Measurements from ENCODE around the gene ENOSF1. TPM values are rescaled to one million over a fixed set of nuclear protein-coding genes. Genes with fewer than 3 reads are reported as not detected.

ENOSF1 gene
- total RNA-seq, 1 donor: 49.5 TPM

DNA sequence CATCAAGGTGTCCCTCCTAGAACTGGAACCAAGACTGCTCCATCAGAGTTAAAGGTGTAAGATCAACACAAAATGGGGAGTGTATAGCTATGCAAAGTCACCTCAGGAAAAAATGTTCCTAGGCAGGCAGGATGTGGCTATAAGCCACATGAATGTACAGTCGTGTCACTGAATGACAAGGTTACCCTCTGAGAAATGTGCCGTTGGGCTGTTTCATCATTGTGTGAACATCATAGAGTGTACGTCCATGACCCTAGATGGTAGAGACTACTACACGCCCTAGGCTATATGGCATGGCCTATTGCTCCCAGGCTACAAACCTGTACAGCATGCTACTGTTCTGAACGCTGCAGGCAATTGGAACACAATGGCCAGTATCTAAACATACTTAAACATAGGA is 30.4 kb downstream of the ENOSF1 start:
- no peak for DNase-seq (ENCODE audit: low read depth)
- TF ChIP-seq, protein P1, sequence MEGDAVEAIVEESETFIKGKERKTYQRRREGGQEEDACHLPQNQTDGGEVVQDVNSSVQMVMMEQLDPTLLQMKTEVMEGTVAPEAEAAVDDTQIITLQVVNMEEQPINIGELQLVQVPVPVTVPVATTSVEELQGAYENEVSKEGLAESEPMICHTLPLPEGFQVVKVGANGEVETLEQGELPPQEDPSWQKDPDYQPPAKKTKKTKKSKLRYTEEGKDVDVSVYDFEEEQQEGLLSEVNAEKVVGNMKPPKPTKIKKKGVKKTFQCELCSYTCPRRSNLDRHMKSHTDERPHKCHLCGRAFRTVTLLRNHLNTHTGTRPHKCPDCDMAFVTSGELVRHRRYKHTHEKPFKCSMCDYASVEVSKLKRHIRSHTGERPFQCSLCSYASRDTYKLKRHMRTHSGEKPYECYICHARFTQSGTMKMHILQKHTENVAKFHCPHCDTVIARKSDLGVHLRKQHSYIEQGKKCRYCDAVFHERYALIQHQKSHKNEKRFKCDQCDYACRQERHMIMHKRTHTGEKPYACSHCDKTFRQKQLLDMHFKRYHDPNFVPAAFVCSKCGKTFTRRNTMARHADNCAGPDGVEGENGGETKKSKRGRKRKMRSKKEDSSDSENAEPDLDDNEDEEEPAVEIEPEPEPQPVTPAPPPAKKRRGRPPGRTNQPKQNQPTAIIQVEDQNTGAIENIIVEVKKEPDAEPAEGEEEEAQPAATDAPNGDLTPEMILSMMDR (IDR thresholded peaks at IDR 0.05; ENCODE audit: insufficient read depth, low read length): no peak
- no peak overlapping the region for H3K4me3 ChIP-seq (ENCODE audit: low read depth, low read length)

DNA sequence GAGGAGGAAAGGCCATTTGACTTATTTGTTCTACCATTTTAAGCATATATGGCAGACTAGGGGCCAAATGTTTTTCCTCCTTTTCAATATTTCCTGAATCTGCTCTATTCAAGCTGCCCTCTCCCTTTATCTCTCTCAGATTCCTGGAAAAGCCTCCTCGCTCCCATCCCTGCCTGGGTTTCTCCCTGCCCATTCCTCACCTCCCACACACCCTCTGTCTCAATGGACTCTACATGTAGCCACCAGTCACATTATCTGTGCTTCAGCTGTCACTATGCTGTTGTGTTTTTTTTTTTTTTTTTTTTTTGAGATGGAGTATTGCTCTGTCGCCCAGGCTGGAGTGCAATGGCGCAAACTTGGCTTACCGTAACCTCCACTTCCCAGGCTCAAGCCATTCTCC is 32.0 kb downstream of the ENOSF1 start:
- TF ChIP-seq, protein P1 (IDR thresholded peaks at IDR 0.05; ENCODE audit: insufficient read depth, low read length): no peak
- no peak overlapping the region for H3K4me3 ChIP-seq (ENCODE audit: low read depth, low read length)
- DNase-seq (ENCODE audit: low read depth): no peak

DNA sequence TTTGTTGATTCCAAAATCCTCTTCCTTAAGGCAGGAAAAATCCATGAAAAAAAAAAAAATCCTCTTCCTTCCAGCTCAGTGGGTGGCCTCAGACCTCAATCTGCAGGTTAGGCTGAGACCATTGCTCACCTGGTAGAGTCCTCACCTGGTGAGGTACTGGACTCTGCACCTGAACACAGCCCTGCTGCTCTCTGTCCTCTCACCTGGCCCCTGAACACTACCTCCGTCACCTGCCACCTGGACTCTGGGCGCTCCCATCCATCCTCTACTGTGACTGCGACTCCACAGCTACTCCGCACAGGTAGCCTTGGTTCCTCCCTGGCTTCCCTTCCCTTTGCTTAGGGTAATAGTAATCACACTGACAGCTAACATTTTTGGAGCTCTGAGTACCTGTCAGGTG is 32.9 kb downstream of the ENOSF1 start:
- no peak for DNase-seq (ENCODE audit: low read depth)
- H3K4me3 ChIP-seq (ENCODE audit: low read depth, low read length): no peak overlapping the region
- TF ChIP-seq, protein P1 (IDR thresholded peaks at IDR 0.05; ENCODE audit: insufficient read depth, low read length): no peak

GRCh38 chr18:678482-679182 is 33.8 kb downstream of the ENOSF1 start:
- TF ChIP-seq, protein P1 (IDR thresholded peaks at IDR 0.05; ENCODE audit: insufficient read depth, low read length): no peak
- no peak for DNase-seq (ENCODE audit: low read depth)
- no peak overlapping the region for H3K4me3 ChIP-seq (ENCODE audit: low read depth, low read length)

DNA sequence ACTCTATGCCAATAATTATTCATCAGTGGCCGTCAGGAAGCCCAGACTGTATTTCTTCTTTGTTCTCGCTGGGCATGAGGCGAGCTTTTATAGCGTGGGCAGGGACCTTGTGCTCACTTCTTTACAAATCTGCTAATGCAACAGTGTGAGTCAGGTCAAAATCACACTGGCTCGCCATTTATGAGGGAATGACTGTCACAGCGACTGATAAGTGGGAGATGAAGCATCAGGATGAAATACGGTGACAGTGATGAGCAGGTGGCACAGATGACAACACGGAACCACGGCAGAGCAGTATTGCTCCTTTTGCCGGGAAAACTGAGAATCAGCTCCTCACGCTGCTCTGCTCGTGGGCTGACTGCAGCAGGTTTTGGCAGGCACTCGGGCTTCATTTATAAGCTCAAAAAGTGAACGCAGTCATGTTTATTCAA is 34.5 kb downstream of the ENOSF1 start:
- H3K4me3 ChIP-seq (ENCODE audit: low read depth, low read length): no peak overlapping the region
- TF ChIP-seq, protein P1 (IDR thresholded peaks at IDR 0.05; ENCODE audit: insufficient read depth, low read length): no peak
- no peak for DNase-seq (ENCODE audit: low read depth)

- TF ChIP-seq, protein P1 (IDR thresholded peaks at IDR 0.05; ENCODE audit: insufficient read depth, low read length): no peak
- DNase-seq (ENCODE audit: low read depth): no peak
- no peak overlapping the region for H3K4me3 ChIP-seq (ENCODE audit: low read depth, low read length)
Observed at GRCh38 chr18:677145-677544, 35.3 kb downstream of the ENOSF1 start.

DNA sequence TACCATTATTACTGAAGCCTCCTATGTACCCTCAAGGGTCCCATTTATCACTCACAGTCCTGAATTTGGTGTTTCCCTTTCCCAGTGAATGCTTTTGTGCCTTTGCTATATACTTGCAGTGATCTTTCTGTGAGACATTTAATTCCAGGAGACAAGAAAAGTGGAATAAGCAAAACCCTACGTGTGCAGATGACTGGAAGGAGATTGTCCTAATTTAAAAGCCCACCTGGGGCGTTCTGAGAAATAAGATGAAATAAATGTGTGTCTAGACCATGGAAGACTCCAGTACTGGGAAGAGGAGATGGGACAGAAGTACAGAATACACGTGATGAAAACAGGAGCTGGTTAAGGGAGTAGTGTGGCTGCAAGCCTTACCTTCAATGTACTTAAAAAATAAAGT is 35.7 kb downstream of the ENOSF1 start:
- H3K4me3 ChIP-seq (ENCODE audit: low read depth, low read length): no peak overlapping the region
- TF ChIP-seq, protein P1 (IDR thresholded peaks at IDR 0.05; ENCODE audit: insufficient read depth, low read length): no peak
- no peak for DNase-seq (ENCODE audit: low read depth)
